Measurements from ENCODE around the gene OR51E1.

GRCh38 chr11:4682623-4683419 is 39.0 kb downstream of the OR51E1 start:
- no peak for TF ChIP-seq CTCF (IDR thresholded peaks at IDR 0.05)
- no peak for TF ChIP-seq POLR2A (IDR thresholded peaks at IDR 0.05)

Data from uterus (tissue), 2 donors.